ENCODE data around the gene ARHGAP18.
"Not testable (repeated sequence)": the region's sequence is repeated elsewhere in the genome, so short reads cannot be mapped to it uniquely, and the experiment has no call there.

Gene ARHGAP18

GRCh38 chr6:129577691-129578090, 132.3 kb downstream of the ARHGAP18 start:
- DNase-seq (ENCODE audit: low spot score), result no peak

GRCh38 chr6:129576456-129576855, 133.5 kb downstream of the ARHGAP18 start:
- no peak for DNase-seq (ENCODE audit: low spot score)

GRCh38 chr6:129575378-129576118, 134.4 kb downstream of the ARHGAP18 start:
- DNase-seq (ENCODE audit: low spot score), result peak; percentile 66

- DNase-seq (ENCODE audit: low spot score), result not testable (repeated sequence)
These were observed 135.4 kb downstream of the ARHGAP18 start for GRCh38 chr6:129574605-129575004.

GRCh38 chr6:129570929-129571328, 139.0 kb downstream of the ARHGAP18 start:
- not testable (repeated sequence) for DNase-seq (ENCODE audit: low spot score)

GRCh38 chr6:129568015-129568414, 142.0 kb downstream of the ARHGAP18 start:
- no peak for DNase-seq (ENCODE audit: low spot score)

GRCh38 chr6:129567374-129567773, 142.6 kb downstream of the ARHGAP18 start:
- peak; percentile 6 for DNase-seq (ENCODE audit: low spot score)

- no peak for DNase-seq (ENCODE audit: low spot score)
These were observed 144.2 kb downstream of the ARHGAP18 start for GRCh38 chr6:129565811-129566210.

- no peak for DNase-seq (ENCODE audit: low spot score)
These were observed 144.6 kb downstream of the ARHGAP18 start for GRCh38 chr6:129565366-129565765.

GRCh38 chr6:129558248-129558647, 151.7 kb downstream of the ARHGAP18 start:
- DNase-seq (ENCODE audit: low spot score), result no peak

GRCh38 chr6:129555206-129555832, 154.7 kb downstream of the ARHGAP18 start:
- no peak for DNase-seq (ENCODE audit: low spot score)

GRCh38 chr6:129552413-129552812, 157.6 kb downstream of the ARHGAP18 start:
- no peak for DNase-seq (ENCODE audit: low spot score)

- no peak for DNase-seq (ENCODE audit: low spot score)
These were observed 158.5 kb downstream of the ARHGAP18 start for GRCh38 chr6:129551486-129551885.

GRCh38 chr6:129546702-129547101, 163.3 kb downstream of the ARHGAP18 start:
- DNase-seq (ENCODE audit: low spot score), result no peak

- DNase-seq (ENCODE audit: low spot score), result no peak
These were observed 164.9 kb downstream of the ARHGAP18 start for GRCh38 chr6:129544892-129545612.

GRCh38 chr6:129543981-129544380, 166.0 kb downstream of the ARHGAP18 start:
- DNase-seq (ENCODE audit: low spot score), result no peak

- DNase-seq (ENCODE audit: low spot score), result no peak
These were observed 167.3 kb downstream of the ARHGAP18 start for GRCh38 chr6:129542705-129543104.

GRCh38 chr6:129539032-129539431, 170.9 kb downstream of the ARHGAP18 start:
- no peak for DNase-seq (ENCODE audit: low spot score)

- no peak for DNase-seq (ENCODE audit: low spot score)
These were observed 173.7 kb downstream of the ARHGAP18 start for GRCh38 chr6:129536271-129536670.

GRCh38 chr6:129534926-129535325, 175.1 kb downstream of the ARHGAP18 start:
- DNase-seq (ENCODE audit: low spot score), result no peak

All from GM03348 (cell line).